Activated naive CD4-positive, alpha-beta T cell treated with anti-CD3 and anti-CD28 coated beads for 36 hours (primary cell): Measurements from ENCODE around the gene R3HDM4. TPM values are rescaled to one million over a fixed set of nuclear protein-coding genes. Genes with fewer than 3 reads are reported as not detected.
"Not testable (repeated sequence)": the region's sequence is repeated elsewhere in the genome, so short reads cannot be mapped to it uniquely, and the experiment has no call there.

Source experiments
- CTCF ChIA-PET: fragments of 350-600 bp; sonication (Branson Sonifier 250); formaldehyde crosslinking; loops from one replicate; lab custom pipeline; 2021; ENCODE audit warnings: antibody characterized with exemption; lab: Charles Lee
- DNase-seq: peaks from one replicate; pipeline ENCODE4 v3.0.0-alpha.2; 2020
- H3K27ac Mint-ChIP-seq: one replicate; pipeline ENCODE4 v1.8.0; 2021; ENCODE audit warnings: mild to moderate bottlenecking, mixed read lengths
- H3K27me3 Mint-ChIP-seq: one replicate; pipeline ENCODE4 v1.8.0; 2021; ENCODE audit warnings: low read depth, mixed read lengths
- H3K36me3 Mint-ChIP-seq: one replicate; pipeline ENCODE4 v1.8.0; 2021; ENCODE audit warnings: low read depth, mixed read lengths
- H3K4me1 Mint-ChIP-seq: one replicate; pipeline ENCODE4 v1.8.0; 2021; ENCODE audit warnings: low read depth, mixed read lengths
- H3K4me3 Mint-ChIP-seq: one replicate; pipeline ENCODE4 v1.8.0; 2021; ENCODE audit warnings: mild to moderate bottlenecking, moderate library complexity, mixed read lengths
- H3K9me3 Mint-ChIP-seq: one replicate; pipeline ENCODE4 v1.8.0; 2021; ENCODE audit warnings: mixed read lengths
- intact Hi-C: fragments of 100-400 bp; cut with micrococcal nuclease; formaldehyde crosslinking; loops from one replicate; pipeline ENCODE4 v1.15.1; 2023
- total RNA-seq, 2 experiments: library from RNA; stranded (reverse); gene quantifications; one replicate each; pipeline ENCODE4 v1.2.3, GENCODE V29; 2021

Gene R3HDM4
- total RNA-seq, 2 experiments from 2014 or later = 111 to 120 TPM

- Mint-ChIP-seq H3K27me3 (peaks cover 6% of the 10 kb centered on the region), H3K4me3 (peak within 1 kb of the TSS; percentile 27), H3K4me1 (peaks cover 13% of the 10 kb centered on the region), H3K9me3 (no peaks in the 10 kb centered on the region), H3K36me3 (no peaks in the 10 kb centered on the region), H3K27ac (no peak within 1 kb of the TSS)
- CTCF ChIA-PET = interaction anchor here (0.6 to 1.5 kb wide), 2 partner anchors 24 to 86 kb away, joined by 3 to 4 read pairs; no protein-coding TSS in a partner anchor
- intact Hi-C loops = no loop called here
- DNase-seq = no peak
Measured at GRCh38 chr19:858868-859843, 53.9 kb downstream of the R3HDM4 start, which contains the start of gene CFD. CFD (plus strand) TSS chr19:859664; CDS start chr19:859690, 26 bp downstream.

GRCh38 chr19:858284-858683 lies 54.7 kb downstream of the R3HDM4 start:
- Mint-ChIP-seq H3K9me3 (no peaks in the 10 kb centered on the region), H3K27ac (no peak overlapping the region), H3K36me3 (no peaks in the 10 kb centered on the region), H3K27me3 (peaks cover 3% of the 10 kb centered on the region), H3K4me1 (peaks cover 6% of the 10 kb centered on the region), H3K4me3 (no peak overlapping the region)
- intact Hi-C loops = no loop called here
- no peak for DNase-seq
- CTCF ChIA-PET = interaction anchor here (0.6 to 1.5 kb wide), 2 partner anchors 24 to 85 kb away, joined by 3 to 4 read pairs; no protein-coding TSS in a partner anchor

GRCh38 chr19:855566-856120 lies 57.4 kb downstream of the R3HDM4 start:
- peaks cover 6% of the 10 kb centered on the region for H3K27me3 Mint-ChIP-seq
- intact Hi-C loops = no loop called here
- no peaks in the 10 kb centered on the region for H3K9me3 Mint-ChIP-seq
- CTCF ChIA-PET = interaction anchor here (0.9 to 1.1 kb wide), 2 partner anchors 9 to 141 kb away, joined by 3 read pairs; no protein-coding TSS in a partner anchor
- DNase-seq = no peak
- no peaks in the 10 kb centered on the region for H3K36me3 Mint-ChIP-seq
- H3K4me3 Mint-ChIP-seq = no peak overlapping the region
- H3K27ac Mint-ChIP-seq = no peak overlapping the region
- no peaks in the 10 kb centered on the region for H3K4me1 Mint-ChIP-seq

GRCh38 chr19:855142-855541 lies 57.9 kb downstream of the R3HDM4 start:
- CTCF ChIA-PET = no interaction called here
- H3K4me1 Mint-ChIP-seq = no peaks in the 10 kb centered on the region
- no peak overlapping the region for H3K4me3 Mint-ChIP-seq
- no peak overlapping the region for H3K27ac Mint-ChIP-seq
- no peaks in the 10 kb centered on the region for H3K9me3 Mint-ChIP-seq
- peaks cover 7% of the 10 kb centered on the region for H3K27me3 Mint-ChIP-seq
- intact Hi-C loops = no loop called here
- H3K36me3 Mint-ChIP-seq = no peaks in the 10 kb centered on the region
- DNase-seq = no peak

- Mint-ChIP-seq H3K4me3 (no peak overlapping the region), H3K36me3 (no peaks in the 10 kb centered on the region), H3K9me3 (no peaks in the 10 kb centered on the region), H3K27ac (no peak overlapping the region), H3K27me3 (peaks cover 13% of the 10 kb centered on the region), H3K4me1 (no peaks in the 10 kb centered on the region)
- intact Hi-C loops = no loop called here
- CTCF ChIA-PET = interaction anchor here (0.7 kb wide), 1 partner anchor 117 kb away, joined by 3 read pairs; no protein-coding TSS in a partner anchor
- no peak for DNase-seq
Measured at GRCh38 chr19:854549-854948, 58.5 kb downstream of the R3HDM4 start.

GRCh38 chr19:853614-854220 lies 59.3 kb downstream of the R3HDM4 start:
- intact Hi-C loops, H3K4me3 Mint-ChIP-seq, DNase-seq, H3K27ac Mint-ChIP-seq, H3K9me3 Mint-ChIP-seq, H3K4me1 Mint-ChIP-seq, H3K36me3 Mint-ChIP-seq, CTCF ChIA-PET: not testable (repeated sequence)
- peaks cover 16% of the 10 kb centered on the region for H3K27me3 Mint-ChIP-seq

- intact Hi-C loops = no loop called here
- Mint-ChIP-seq H3K36me3 (no peaks in the 10 kb centered on the region), H3K27me3 (peaks cover 21% of the 10 kb centered on the region), H3K4me1 (no peaks in the 10 kb centered on the region), H3K4me3 (no peak overlapping the region), H3K27ac (no peak overlapping the region), H3K9me3 (no peaks in the 10 kb centered on the region)
- no peak for DNase-seq
- CTCF ChIA-PET = no interaction called here
Measured at GRCh38 chr19:853014-853585, 59.9 kb downstream of the R3HDM4 start.

- H3K27ac Mint-ChIP-seq = no peak within 1 kb of the TSS
- intact Hi-C loops = no loop called here
- peaks cover 24% of the 10 kb centered on the region for H3K27me3 Mint-ChIP-seq
- H3K4me3 Mint-ChIP-seq = no peak within 1 kb of the TSS
- no peak for DNase-seq
- H3K4me1 Mint-ChIP-seq = no peaks in the 10 kb centered on the region
- no peaks in the 10 kb centered on the region for H3K36me3 Mint-ChIP-seq
- CTCF ChIA-PET = no interaction called here
- no peaks in the 10 kb centered on the region for H3K9me3 Mint-ChIP-seq
Measured at GRCh38 chr19:852136-853013, 60.6 kb downstream of the R3HDM4 start, which contains the start of gene ELANE. ELANE (plus strand) TSS chr19:852303; CDS start chr19:852329, 26 bp downstream.

GRCh38 chr19:850979-851335 lies 62.1 kb downstream of the R3HDM4 start:
- DNase-seq = no peak
- CTCF ChIA-PET = interaction anchor here (0.8 kb wide), 1 partner anchor 13 kb away, joined by 3 read pairs; no protein-coding TSS in a partner anchor
- no peak overlapping the region for H3K27ac Mint-ChIP-seq
- intact Hi-C loops = no loop called here
- H3K36me3 Mint-ChIP-seq = no peaks in the 10 kb centered on the region
- H3K9me3 Mint-ChIP-seq = no peaks in the 10 kb centered on the region
- peaks cover 34% of the 10 kb centered on the region for H3K27me3 Mint-ChIP-seq
- H3K4me1 Mint-ChIP-seq = no peaks in the 10 kb centered on the region
- H3K4me3 Mint-ChIP-seq = no peak overlapping the region

GRCh38 chr19:850221-850978 lies 62.6 kb downstream of the R3HDM4 start:
- Mint-ChIP-seq H3K27ac (no peak overlapping the region), H3K36me3 (no peaks in the 10 kb centered on the region), H3K27me3 (peaks cover 38% of the 10 kb centered on the region), H3K4me3 (no peak overlapping the region), H3K4me1 (no peaks in the 10 kb centered on the region), H3K9me3 (no peaks in the 10 kb centered on the region)
- no peak for DNase-seq
- intact Hi-C loops = no loop called here
- CTCF ChIA-PET = interaction anchor here (0.8 kb wide), 1 partner anchor 13 kb away, joined by 3 read pairs; no protein-coding TSS in a partner anchor

- H3K9me3 Mint-ChIP-seq, H3K4me3 Mint-ChIP-seq, intact Hi-C loops, H3K4me1 Mint-ChIP-seq, H3K27ac Mint-ChIP-seq, H3K36me3 Mint-ChIP-seq, DNase-seq: not testable (repeated sequence)
- peaks cover 47% of the 10 kb centered on the region for H3K27me3 Mint-ChIP-seq
- CTCF ChIA-PET = interaction anchor here (0.6 to 0.8 kb wide), 3 partner anchors 10 to 262 kb away, joined by 3 to 6 read pairs (median 4); no protein-coding TSS in a partner anchor
Measured at GRCh38 chr19:849195-849594, 63.8 kb downstream of the R3HDM4 start.
